Measurements from ENCODE around the gene PRKN.

GRCh38 chr6:161561908-161562307, 1165.7 kb downstream of the PRKN start:
- TF ChIP-seq CTCF (IDR thresholded peaks at IDR 0.05) (no peak), ZFX (IDR thresholded peaks at IDR 0.05; ENCODE audit: borderline replicate concordance) (no peak)

Data from 22Rv1 (cell line).